ENCODE results near the gene PSMA6. TPM values are rescaled to one million over a fixed set of nuclear protein-coding genes. Genes with fewer than 3 reads are reported as not detected.

The PSMA6 gene
- total and polyA plus RNA-seq, 10 of the 15 experiments (the other 5 are each of a cell fraction or from before 2014, with no cell fraction given), result 267 to 1,363 (median 402) TPM

DNA sequence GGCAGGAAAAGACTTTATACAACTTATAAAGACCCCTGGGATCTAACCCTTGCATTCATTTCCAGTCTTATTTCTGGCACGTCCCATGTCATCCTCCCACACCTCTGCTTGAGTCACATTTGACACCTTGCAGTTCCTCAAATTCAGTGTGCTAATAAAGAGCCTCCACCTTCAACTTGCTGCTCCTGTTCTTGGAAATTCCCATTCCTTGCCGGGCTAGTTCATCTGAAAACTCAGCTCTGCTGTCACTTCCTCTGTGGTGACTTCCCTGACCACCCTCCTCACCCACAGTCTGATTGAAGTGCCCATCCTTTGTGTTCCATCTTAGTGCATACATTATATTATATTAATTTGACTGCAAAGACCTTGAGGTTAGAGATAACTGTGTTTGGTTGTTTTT is 37.4 kb upstream of the PSMA6 start (continued):
- TF ChIP-seq BHLHE40 (IDR thresholded peaks at IDR 0.05; ENCODE audit: borderline replicate concordance in 1 of 2, low read depth in 2 of 2, low read length in 1 of 2) (peak in 1 of 2 experiments; percentile 31; a peak in 1 of 4 replicates), IKZF2 (IDR thresholded peaks at IDR 0.05) (peak; percentile 83 to 84), MEF2A (IDR thresholded peaks at IDR 0.05; ENCODE audit: insufficient read depth, low read depth, low read length) (no peak), EED (IDR thresholded peaks at IDR 0.05; ENCODE audit: low read depth) (peak; percentile 93), ETV6 (conservative IDR thresholded peaks at IDR 0.05 in 1 of 2, IDR thresholded peaks at IDR 0.05 in 1 of 2; ENCODE audit: borderline replicate concordance in 1 of 2, low read depth in 1 of 2) (0 out of 4 replicates have a peak, but pooled peaks of 1 of the 2 experiments have one; percentile 34)

DNA sequence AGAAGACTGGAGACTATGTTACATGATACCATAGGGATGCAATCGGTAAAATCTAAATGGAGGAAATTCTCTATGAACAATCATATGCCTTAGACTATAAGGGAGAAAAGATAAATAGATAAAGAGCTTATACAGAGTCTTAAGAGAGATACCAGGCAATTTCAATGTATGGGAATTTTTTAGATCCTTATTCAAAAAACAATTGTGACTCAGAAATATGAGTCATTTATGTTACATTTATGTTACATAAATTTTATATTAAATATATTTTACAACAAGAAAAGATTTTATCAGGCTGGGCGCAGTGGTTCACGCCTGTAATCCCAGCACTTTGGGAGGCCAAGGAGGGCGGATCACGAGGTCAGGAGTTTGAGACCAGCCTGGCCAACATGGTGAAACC is 36.5 kb upstream of the PSMA6 start:
- no peaks in the 10 kb centered on the region; the same call in 2 of the 3 replicates for H3K9me3 ChIP-seq (replicated peaks; ENCODE audit: control insufficient read depth, insufficient read depth, low read length)
- ChIA-PET POLR2A (no interaction called here), CTCF (interaction anchor here (1.1 kb wide), 1 partner anchor 26 kb away, joined by 3 read pairs; no protein-coding TSS in a partner anchor), RAD21 (ENCODE audit: unreplicated experiment) (interaction anchor here (1.0 to 1.4 kb wide), 3 partner anchors 31 to 148 kb away, joined by 3 to 4 read pairs (median 3); no protein-coding TSS in a partner anchor), SMC1A (ENCODE audit: uncharacterized antibody, unreplicated experiment) (no interaction called here)
- FAIRE-seq (no peak), DNase-seq (ENCODE audit: low read depth, low spot score) (no peak), ATAC-seq (no peak)
- H3K9ac ChIP-seq (ENCODE audit: control insufficient read depth, insufficient read depth, low read length), result no peak overlapping the region
- H3K79me2 ChIP-seq (ENCODE audit: control insufficient read depth, insufficient read depth, low read length), result no peaks in the 10 kb centered on the region
- BruUV-seq (replicated peaks), result no TSS peak
- peaks cover 21% of the 10 kb centered on the region for H3K4me1 ChIP-seq (ENCODE audit: control insufficient read depth, insufficient read depth, low read length)
- intact Hi-C loops (cut with micrococcal nuclease; ENCODE audit: unreplicated experiment) (no loop called here), in situ Hi-C loops (cut with MboI) (no loop called here)
- no peak overlapping the region for H3K27ac ChIP-seq (ENCODE audit: control insufficient read depth, insufficient read depth)
- no peaks in the 10 kb centered on the region for H3K27me3 ChIP-seq (replicated peaks in 1 of 2; ENCODE audit: control insufficient read depth in 2 of 2, insufficient read depth in 2 of 2, low read length in 1 of 2)
- H3K4me2 ChIP-seq (ENCODE audit: control insufficient read depth, insufficient read depth), result no peak overlapping the region
- no peak overlapping the region for H2AFZ ChIP-seq (ENCODE audit: control insufficient read depth, low read depth, low read length)
- H4K20me1 ChIP-seq (ENCODE audit: control insufficient read depth, insufficient read depth), result no peaks in the 10 kb centered on the region
- H3K36me3 ChIP-seq (ENCODE audit: control insufficient read depth in 2 of 2, insufficient read depth in 2 of 2, low read length in 1 of 2), result peaks cover 0 to 2% of the 10 kb centered on the region in 2 experiments; a peak in 1 of 4 replicates
- 97% methylated on average over 5 of the region's 5 CpGs for WGBS (ENCODE audit: insufficient coverage, insufficient replicate concordance, low lambda C conversion rate, missing lambda C conversion rate)
- no peak overlapping the region for H3K4me3 ChIP-seq
- TF ChIP-seq, protein P1, sequence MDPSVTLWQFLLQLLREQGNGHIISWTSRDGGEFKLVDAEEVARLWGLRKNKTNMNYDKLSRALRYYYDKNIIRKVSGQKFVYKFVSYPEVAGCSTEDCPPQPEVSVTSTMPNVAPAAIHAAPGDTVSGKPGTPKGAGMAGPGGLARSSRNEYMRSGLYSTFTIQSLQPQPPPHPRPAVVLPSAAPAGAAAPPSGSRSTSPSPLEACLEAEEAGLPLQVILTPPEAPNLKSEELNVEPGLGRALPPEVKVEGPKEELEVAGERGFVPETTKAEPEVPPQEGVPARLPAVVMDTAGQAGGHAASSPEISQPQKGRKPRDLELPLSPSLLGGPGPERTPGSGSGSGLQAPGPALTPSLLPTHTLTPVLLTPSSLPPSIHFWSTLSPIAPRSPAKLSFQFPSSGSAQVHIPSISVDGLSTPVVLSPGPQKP (IDR thresholded peaks at IDR 0.05; ENCODE audit: low read depth, low read length), result no peak
- TF ChIP-seq EGR1 (IDR thresholded peaks at IDR 0.05; ENCODE audit: borderline replicate concordance in 1 of 2, low read depth in 2 of 2, low read length in 2 of 2), result no peak
- no peak for TF ChIP-seq PAX8 (IDR thresholded peaks at IDR 0.05)
- TF ChIP-seq CREB1 (IDR thresholded peaks at IDR 0.05; ENCODE audit: low read depth), result no peak
- TF ChIP-seq, protein P2, sequence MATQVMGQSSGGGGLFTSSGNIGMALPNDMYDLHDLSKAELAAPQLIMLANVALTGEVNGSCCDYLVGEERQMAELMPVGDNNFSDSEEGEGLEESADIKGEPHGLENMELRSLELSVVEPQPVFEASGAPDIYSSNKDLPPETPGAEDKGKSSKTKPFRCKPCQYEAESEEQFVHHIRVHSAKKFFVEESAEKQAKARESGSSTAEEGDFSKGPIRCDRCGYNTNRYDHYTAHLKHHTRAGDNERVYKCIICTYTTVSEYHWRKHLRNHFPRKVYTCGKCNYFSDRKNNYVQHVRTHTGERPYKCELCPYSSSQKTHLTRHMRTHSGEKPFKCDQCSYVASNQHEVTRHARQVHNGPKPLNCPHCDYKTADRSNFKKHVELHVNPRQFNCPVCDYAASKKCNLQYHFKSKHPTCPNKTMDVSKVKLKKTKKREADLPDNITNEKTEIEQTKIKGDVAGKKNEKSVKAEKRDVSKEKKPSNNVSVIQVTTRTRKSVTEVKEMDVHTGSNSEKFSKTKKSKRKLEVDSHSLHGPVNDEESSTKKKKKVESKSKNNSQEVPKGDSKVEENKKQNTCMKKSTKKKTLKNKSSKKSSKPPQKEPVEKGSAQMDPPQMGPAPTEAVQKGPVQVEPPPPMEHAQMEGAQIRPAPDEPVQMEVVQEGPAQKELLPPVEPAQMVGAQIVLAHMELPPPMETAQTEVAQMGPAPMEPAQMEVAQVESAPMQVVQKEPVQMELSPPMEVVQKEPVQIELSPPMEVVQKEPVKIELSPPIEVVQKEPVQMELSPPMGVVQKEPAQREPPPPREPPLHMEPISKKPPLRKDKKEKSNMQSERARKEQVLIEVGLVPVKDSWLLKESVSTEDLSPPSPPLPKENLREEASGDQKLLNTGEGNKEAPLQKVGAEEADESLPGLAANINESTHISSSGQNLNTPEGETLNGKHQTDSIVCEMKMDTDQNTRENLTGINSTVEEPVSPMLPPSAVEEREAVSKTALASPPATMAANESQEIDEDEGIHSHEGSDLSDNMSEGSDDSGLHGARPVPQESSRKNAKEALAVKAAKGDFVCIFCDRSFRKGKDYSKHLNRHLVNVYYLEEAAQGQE (IDR thresholded peaks at IDR 0.05; ENCODE audit: low read depth, low read length), result no peak
- TF ChIP-seq RFX5 (IDR thresholded peaks at IDR 0.05; ENCODE audit: low read depth, low read length), result no peak
- no peak for TF ChIP-seq TCF12 (IDR thresholded peaks at IDR 0.05; ENCODE audit: low read depth, low read length)
- TF ChIP-seq SREBF1 (IDR thresholded peaks at IDR 0.05; ENCODE audit: low read length), result no peak
- TF ChIP-seq STAT3 (IDR thresholded peaks at IDR 0.05; ENCODE audit: low read depth, low read length), result no peak
- no peak for TF ChIP-seq POLR2AphosphoS2 (IDR thresholded peaks at IDR 0.05; ENCODE audit: low read depth, low read length)
- TF ChIP-seq NR2C1 (IDR thresholded peaks at IDR 0.05), result no peak
- no peak for TF ChIP-seq CHD4 (IDR thresholded peaks at IDR 0.05)

Measured in GM12878 (cell line).